ENCODE results near the gene LPAR5. TPM values are rescaled to one million over a fixed set of nuclear protein-coding genes. Genes with fewer than 3 reads are reported as not detected.

LPAR5 gene
- total and polyA plus RNA-seq, 4 donors, result 0.58 to 2.0 (median 1.1) TPM

DNA sequence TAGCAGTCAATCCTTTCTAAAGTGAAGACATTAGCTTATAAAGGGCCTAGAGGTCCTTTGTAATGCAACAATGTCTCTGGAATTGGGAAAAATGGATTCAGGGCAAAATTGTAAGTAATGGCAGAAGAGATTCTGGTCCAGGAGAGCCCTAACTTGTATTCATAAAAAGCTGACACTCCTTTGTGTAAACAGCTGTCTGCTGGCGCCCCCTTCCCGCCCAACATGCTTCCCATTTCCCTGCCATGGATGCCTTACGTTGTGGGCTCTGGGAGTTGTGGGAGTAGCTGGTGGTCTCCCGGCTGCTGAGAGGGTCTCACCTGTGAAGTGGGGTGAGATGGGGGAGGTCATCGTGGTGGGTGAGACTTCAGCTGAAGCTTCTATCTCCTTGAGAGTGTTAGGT is 9.1 kb upstream of the LPAR5 start:
- TF ChIP-seq, protein P1, sequence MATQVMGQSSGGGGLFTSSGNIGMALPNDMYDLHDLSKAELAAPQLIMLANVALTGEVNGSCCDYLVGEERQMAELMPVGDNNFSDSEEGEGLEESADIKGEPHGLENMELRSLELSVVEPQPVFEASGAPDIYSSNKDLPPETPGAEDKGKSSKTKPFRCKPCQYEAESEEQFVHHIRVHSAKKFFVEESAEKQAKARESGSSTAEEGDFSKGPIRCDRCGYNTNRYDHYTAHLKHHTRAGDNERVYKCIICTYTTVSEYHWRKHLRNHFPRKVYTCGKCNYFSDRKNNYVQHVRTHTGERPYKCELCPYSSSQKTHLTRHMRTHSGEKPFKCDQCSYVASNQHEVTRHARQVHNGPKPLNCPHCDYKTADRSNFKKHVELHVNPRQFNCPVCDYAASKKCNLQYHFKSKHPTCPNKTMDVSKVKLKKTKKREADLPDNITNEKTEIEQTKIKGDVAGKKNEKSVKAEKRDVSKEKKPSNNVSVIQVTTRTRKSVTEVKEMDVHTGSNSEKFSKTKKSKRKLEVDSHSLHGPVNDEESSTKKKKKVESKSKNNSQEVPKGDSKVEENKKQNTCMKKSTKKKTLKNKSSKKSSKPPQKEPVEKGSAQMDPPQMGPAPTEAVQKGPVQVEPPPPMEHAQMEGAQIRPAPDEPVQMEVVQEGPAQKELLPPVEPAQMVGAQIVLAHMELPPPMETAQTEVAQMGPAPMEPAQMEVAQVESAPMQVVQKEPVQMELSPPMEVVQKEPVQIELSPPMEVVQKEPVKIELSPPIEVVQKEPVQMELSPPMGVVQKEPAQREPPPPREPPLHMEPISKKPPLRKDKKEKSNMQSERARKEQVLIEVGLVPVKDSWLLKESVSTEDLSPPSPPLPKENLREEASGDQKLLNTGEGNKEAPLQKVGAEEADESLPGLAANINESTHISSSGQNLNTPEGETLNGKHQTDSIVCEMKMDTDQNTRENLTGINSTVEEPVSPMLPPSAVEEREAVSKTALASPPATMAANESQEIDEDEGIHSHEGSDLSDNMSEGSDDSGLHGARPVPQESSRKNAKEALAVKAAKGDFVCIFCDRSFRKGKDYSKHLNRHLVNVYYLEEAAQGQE (IDR thresholded peaks at IDR 0.05), result no peak
- TF ChIP-seq RXRA (IDR thresholded peaks at IDR 0.05) (no peak), RAD21 (IDR thresholded peaks at IDR 0.05) (peak in 1 of 2 donors; percentile 25)
- 56% methylated on average over 5 of the region's 5 CpGs for WGBS
- Histone ChIP-seq H3K9ac (ENCODE audit: low read depth in 1 of 2, low read length in 2 of 2) (no peak overlapping the region), H3K4me1 (ENCODE audit: control insufficient read depth in 4 of 4, insufficient read depth in 4 of 4, low read length in 3 of 4) (peaks cover 0 to 4% (median 0%) of the 10 kb centered on the region in 4 donors), H3K9me3 (ENCODE audit: control insufficient read depth in 4 of 4, low read length in 3 of 4) (peaks cover 6 to 22% (median 9%) of the 10 kb centered on the region in 4 donors), H3K4me3 (ENCODE audit: low read depth in 1 of 3, low read length in 3 of 3) (no peak overlapping the region), H3K36me3 (ENCODE audit: control insufficient read depth in 4 of 4, insufficient read depth in 3 of 4, low read depth in 1 of 4, low read length in 3 of 4) (peaks cover 0 to 9% (median 0%) of the 10 kb centered on the region in 4 donors), H3K27me3 (ENCODE audit: control insufficient read depth in 4 of 4, insufficient read depth in 4 of 4, low read length in 3 of 4) (no peaks in the 10 kb centered on the region), H3K27ac (ENCODE audit: low read depth in 1 of 2, low read length in 2 of 2) (no peak overlapping the region)
- no peak for DNase-seq (ENCODE audit: low spot score)

DNA sequence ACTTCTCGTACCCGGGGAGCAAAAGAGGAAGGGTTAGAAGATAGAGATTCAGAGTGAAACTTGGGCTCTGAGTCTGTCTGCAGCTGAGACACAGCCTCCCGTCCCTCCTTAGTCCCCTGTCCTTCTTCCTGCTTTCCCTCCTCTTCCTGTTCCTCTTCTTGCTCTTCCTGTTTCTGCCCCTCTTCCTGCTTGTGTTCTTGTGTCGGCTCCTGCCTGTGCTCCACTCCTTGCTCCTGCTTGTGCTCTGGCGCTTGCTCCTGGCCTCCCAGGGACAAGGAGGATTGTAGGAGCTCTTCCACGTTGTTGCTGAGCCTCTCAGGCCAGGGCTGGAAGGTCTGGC is 8.5 kb upstream of the LPAR5 start:
- H3K27me3 ChIP-seq (ENCODE audit: control insufficient read depth in 4 of 4, insufficient read depth in 4 of 4, low read length in 3 of 4), result no peaks in the 10 kb centered on the region
- WGBS, result 66% methylated on average over 6 of the region's 6 CpGs
- H3K4me1 ChIP-seq (ENCODE audit: control insufficient read depth in 4 of 4, insufficient read depth in 4 of 4, low read length in 3 of 4), result peaks cover 0 to 4% (median 0%) of the 10 kb centered on the region in 4 donors
- H3K9ac ChIP-seq (ENCODE audit: low read depth in 1 of 2, low read length in 2 of 2), result no peak overlapping the region
- peaks cover 0 to 9% (median 0%) of the 10 kb centered on the region in 4 donors for H3K36me3 ChIP-seq (ENCODE audit: control insufficient read depth in 4 of 4, insufficient read depth in 3 of 4, low read depth in 1 of 4, low read length in 3 of 4)
- TF ChIP-seq, protein P2, sequence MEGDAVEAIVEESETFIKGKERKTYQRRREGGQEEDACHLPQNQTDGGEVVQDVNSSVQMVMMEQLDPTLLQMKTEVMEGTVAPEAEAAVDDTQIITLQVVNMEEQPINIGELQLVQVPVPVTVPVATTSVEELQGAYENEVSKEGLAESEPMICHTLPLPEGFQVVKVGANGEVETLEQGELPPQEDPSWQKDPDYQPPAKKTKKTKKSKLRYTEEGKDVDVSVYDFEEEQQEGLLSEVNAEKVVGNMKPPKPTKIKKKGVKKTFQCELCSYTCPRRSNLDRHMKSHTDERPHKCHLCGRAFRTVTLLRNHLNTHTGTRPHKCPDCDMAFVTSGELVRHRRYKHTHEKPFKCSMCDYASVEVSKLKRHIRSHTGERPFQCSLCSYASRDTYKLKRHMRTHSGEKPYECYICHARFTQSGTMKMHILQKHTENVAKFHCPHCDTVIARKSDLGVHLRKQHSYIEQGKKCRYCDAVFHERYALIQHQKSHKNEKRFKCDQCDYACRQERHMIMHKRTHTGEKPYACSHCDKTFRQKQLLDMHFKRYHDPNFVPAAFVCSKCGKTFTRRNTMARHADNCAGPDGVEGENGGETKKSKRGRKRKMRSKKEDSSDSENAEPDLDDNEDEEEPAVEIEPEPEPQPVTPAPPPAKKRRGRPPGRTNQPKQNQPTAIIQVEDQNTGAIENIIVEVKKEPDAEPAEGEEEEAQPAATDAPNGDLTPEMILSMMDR (IDR thresholded peaks at IDR 0.05; ENCODE audit: low read depth, low read length, missing input control), result no peak
- no peak for TF ChIP-seq HNF4A (conservative IDR thresholded peaks at IDR 0.05)
- H3K9me3 ChIP-seq (ENCODE audit: control insufficient read depth in 4 of 4, low read length in 3 of 4), result peaks cover 6 to 22% (median 9%) of the 10 kb centered on the region in 4 donors
- no peak for DNase-seq (ENCODE audit: low spot score)
- H3K27ac ChIP-seq (ENCODE audit: low read depth in 1 of 2, low read length in 2 of 2), result peak overlapping the region; percentile 3 to 58
- no peak overlapping the region for H3K4me3 ChIP-seq (ENCODE audit: low read depth in 1 of 3, low read length in 3 of 3)

DNA sequence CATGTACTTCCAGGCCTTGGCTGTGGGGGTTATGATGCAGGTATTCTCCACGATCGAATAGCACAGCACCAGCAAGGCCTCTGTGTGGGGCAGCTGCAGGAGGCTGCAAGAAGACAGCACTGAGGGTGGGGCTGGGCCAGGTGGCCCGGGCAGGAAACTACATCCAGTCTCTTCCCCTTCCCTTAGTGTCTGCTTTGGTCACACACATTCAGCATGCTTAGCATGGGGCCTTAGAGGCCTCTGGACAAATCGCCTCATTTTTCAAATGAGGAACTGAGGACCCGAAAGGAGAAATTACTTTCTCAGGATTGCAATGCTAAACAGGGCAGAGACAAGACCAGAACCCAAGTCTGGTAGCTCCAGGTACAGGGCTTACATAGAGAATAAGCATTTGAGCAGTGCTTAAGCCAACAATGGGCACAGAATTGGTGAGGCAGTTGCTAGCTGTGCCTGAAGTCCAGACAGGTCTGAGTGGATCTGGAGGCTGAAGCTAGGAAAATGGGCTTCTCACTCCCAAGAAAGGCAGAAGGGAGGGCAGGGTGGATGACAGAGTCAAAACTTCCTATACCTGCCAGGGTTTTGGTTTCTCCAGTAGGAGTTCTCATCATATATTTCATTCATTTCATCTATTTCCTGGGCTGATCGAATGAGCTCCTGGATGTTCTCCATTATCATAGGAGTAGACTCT is 8.0 kb upstream of the LPAR5 start:
- H3K27ac ChIP-seq (ENCODE audit: low read depth in 1 of 2, low read length in 2 of 2), result peak overlapping the region; percentile 38 to 58
- TF ChIP-seq NR2F2 (IDR thresholded peaks at IDR 0.05) (no peak), FOXA2 (IDR thresholded peaks at IDR 0.05) (no peak), FOXA1 (IDR thresholded peaks at IDR 0.05) (no peak), TAF1 (conservative IDR thresholded peaks at IDR 0.05) (no peak), EGR1 (IDR thresholded peaks at IDR 0.05; ENCODE audit: low read depth in 2 of 2) (no peak), HNF4A (conservative IDR thresholded peaks at IDR 0.05) (no peak), SP1 (IDR thresholded peaks at IDR 0.05) (no peak), RAD21 (IDR thresholded peaks at IDR 0.05) (no peak), GABPA (IDR thresholded peaks at IDR 0.05 in 1 of 2, conservative IDR thresholded peaks at IDR 0.05 in 1 of 2) (no peak), JUND (IDR thresholded peaks at IDR 0.05) (no peak)
- TF ChIP-seq, protein P2 (IDR thresholded peaks at IDR 0.05; ENCODE audit: low read depth, low read length, missing input control), result no peak
- TF ChIP-seq, protein P3, sequence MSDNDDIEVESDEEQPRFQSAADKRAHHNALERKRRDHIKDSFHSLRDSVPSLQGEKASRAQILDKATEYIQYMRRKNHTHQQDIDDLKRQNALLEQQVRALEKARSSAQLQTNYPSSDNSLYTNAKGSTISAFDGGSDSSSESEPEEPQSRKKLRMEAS (IDR thresholded peaks at IDR 0.05), result no peak
- TF ChIP-seq, protein P4, sequence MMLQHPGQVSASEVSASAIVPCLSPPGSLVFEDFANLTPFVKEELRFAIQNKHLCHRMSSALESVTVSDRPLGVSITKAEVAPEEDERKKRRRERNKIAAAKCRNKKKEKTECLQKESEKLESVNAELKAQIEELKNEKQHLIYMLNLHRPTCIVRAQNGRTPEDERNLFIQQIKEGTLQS (IDR thresholded peaks at IDR 0.05), result no peak
- TF ChIP-seq, protein P5, sequence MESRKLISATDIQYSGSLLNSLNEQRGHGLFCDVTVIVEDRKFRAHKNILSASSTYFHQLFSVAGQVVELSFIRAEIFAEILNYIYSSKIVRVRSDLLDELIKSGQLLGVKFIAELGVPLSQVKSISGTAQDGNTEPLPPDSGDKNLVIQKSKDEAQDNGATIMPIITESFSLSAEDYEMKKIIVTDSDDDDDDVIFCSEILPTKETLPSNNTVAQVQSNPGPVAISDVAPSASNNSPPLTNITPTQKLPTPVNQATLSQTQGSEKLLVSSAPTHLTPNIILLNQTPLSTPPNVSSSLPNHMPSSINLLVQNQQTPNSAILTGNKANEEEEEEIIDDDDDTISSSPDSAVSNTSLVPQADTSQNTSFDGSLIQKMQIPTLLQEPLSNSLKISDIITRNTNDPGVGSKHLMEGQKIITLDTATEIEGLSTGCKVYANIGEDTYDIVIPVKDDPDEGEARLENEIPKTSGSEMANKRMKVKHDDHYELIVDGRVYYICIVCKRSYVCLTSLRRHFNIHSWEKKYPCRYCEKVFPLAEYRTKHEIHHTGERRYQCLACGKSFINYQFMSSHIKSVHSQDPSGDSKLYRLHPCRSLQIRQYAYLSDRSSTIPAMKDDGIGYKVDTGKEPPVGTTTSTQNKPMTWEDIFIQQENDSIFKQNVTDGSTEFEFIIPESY (IDR thresholded peaks at IDR 0.05), result no peak
- DNase-seq (ENCODE audit: low spot score), result no peak
- no peak overlapping the region for H3K4me3 ChIP-seq (ENCODE audit: low read depth in 1 of 3, low read length in 3 of 3)
- peaks cover 0 to 9% (median 0%) of the 10 kb centered on the region in 4 donors for H3K36me3 ChIP-seq (ENCODE audit: control insufficient read depth in 4 of 4, insufficient read depth in 3 of 4, low read depth in 1 of 4, low read length in 3 of 4)
- H3K4me1 ChIP-seq (ENCODE audit: control insufficient read depth in 4 of 4, insufficient read depth in 4 of 4, low read length in 3 of 4), result peaks cover 0 to 4% (median 0%) of the 10 kb centered on the region in 4 donors
- H3K27me3 ChIP-seq (ENCODE audit: control insufficient read depth in 4 of 4, insufficient read depth in 4 of 4, low read length in 3 of 4), result no peaks in the 10 kb centered on the region
- WGBS, result 79% methylated on average over 6 of the region's 6 CpGs
- peaks cover 6 to 22% (median 9%) of the 10 kb centered on the region in 4 donors for H3K9me3 ChIP-seq (ENCODE audit: control insufficient read depth in 4 of 4, low read length in 3 of 4)
- H3K9ac ChIP-seq (ENCODE audit: low read depth in 1 of 2, low read length in 2 of 2), result no peak overlapping the region

All from liver (tissue), 9 donors.